K562 (cell line): ENCODE measurements around the gene ANO6. TPM values are rescaled to one million over a fixed set of nuclear protein-coding genes. Genes with fewer than 3 reads are reported as not detected.
A peak's percentile ranks its signal among the peaks of the same experiment; 100 is the strongest.

Source experiments
- BRCA1 ChIP-seq, 2 experiments: fragments of 450-650 bp in 1 of 2; sonication (generic) in 1 of 2; formaldehyde crosslinking in 1 of 2; IDR thresholded peaks; 2 replicates each; pipeline versions ENCODE4 v1.5.0 to v1.6.1; 2017 to 2020; ENCODE audit warnings: mild to moderate bottlenecking in 1 of 2, missing genetic modification reagents in 1 of 2
- EP400 ChIP-seq: fragments of 450-650 bp; IDR thresholded peaks from 2 replicates; pipeline ENCODE4 v1.6.1; 2017; ENCODE audit warnings: antibody characterized with exemption, mild to moderate bottlenecking, moderate library complexity
- ESRRB ChIP-seq: fragments of 250-450 bp; sonication (Bioruptor Pico); IDR thresholded peaks from 2 replicates; pipeline ENCODE4 v1.5.0; 2020; ENCODE audit warnings: mild to moderate bottlenecking, moderate library complexity, borderline replicate concordance
- FOXJ3 ChIP-seq: sonication (generic); formaldehyde crosslinking; IDR thresholded peaks from 2 replicates; pipeline ENCODE4 v1.4.0; 2020; ENCODE audit warnings: mild to moderate bottlenecking, missing genetic modification reagents
- FOXP1 ChIP-seq: sonication (generic); formaldehyde crosslinking; IDR thresholded peaks from 2 replicates; pipeline ENCODE4 v1.8.0; 2022; ENCODE audit warnings: mild to moderate bottlenecking, missing genetic modification reagents
- JUND ChIP-seq, 2 experiments: IDR thresholded peaks; 2 replicates in 1 of 2; 3 replicates in 1 of 2; pipeline ENCODE4 v1.6.1; 2011; ENCODE audit warnings: borderline replicate concordance in 2 of 2, low read depth in 2 of 2, low read length in 2 of 2, improper control_type of control experiment in 1 of 2, missing biosample characterization in 1 of 2, missing genetic modification characterization in 1 of 2, missing genetic modification reagents in 1 of 2
- LCOR ChIP-seq: sonication (generic); formaldehyde crosslinking; IDR thresholded peaks from 2 replicates; pipeline ENCODE4 v1.8.0; 2022; ENCODE audit warnings: mild to moderate bottlenecking, missing genetic modification reagents
- MBD2 ChIP-seq: sonication (generic); IDR thresholded peaks from 2 replicates; pipeline ENCODE4 v1.6.1; 2016; ENCODE audit warnings: low read depth, borderline replicate concordance
- NEUROD1 ChIP-seq: fragments of 150-350 bp; IDR thresholded peaks from 2 replicates; pipeline ENCODE4 v1.6.1; 2014; ENCODE audit warnings: borderline replicate concordance, low read length, low read depth; ENCODE audit not compliant: partially characterized antibody
- PURB ChIP-seq: sonication (generic); formaldehyde crosslinking; IDR thresholded peaks from 2 replicates; pipeline ENCODE4 v1.9.0; 2021; ENCODE audit warnings: low read depth, mild to moderate bottlenecking, missing genetic modification reagents
- RBM25 ChIP-seq: fragments of 200-400 bp; formaldehyde crosslinking; IDR thresholded peaks from 2 replicates; pipeline ENCODE4 v1.6.1; 2018; ENCODE audit warnings: low read length, low read depth, moderate library complexity; ENCODE audit not compliant: severe bottlenecking
- RBM39 ChIP-seq: fragments of 200-400 bp; formaldehyde crosslinking; optimal IDR thresholded peaks from 2 replicates; pipeline ENCODE3; 2018; ENCODE audit warnings: low read depth, low read length
- SRSF1 ChIP-seq: fragments of 200-400 bp; formaldehyde crosslinking; IDR thresholded peaks from 2 replicates; pipeline ENCODE4 v1.6.1; 2017; ENCODE audit warnings: mild to moderate bottlenecking, low read depth, low read length, moderate library complexity
- TFAM ChIP-seq: fragments of 250-450 bp; sonication (Bioruptor Pico); conservative IDR thresholded peaks from 2 replicates; pipeline ENCODE4 v1.5.0; 2021; ENCODE audit warnings: mild to moderate bottlenecking, moderate library complexity
- ZFP36 ChIP-seq: fragments of 150-350 bp; IDR thresholded peaks from 2 replicates; pipeline ENCODE4 v1.6.1; 2018; ENCODE audit warnings: low read length, low read depth; ENCODE audit not compliant: partially characterized antibody
- ZFX ChIP-seq: sonication (generic); formaldehyde crosslinking; IDR thresholded peaks from 2 replicates; pipeline ENCODE4 v1.8.0; 2022; ENCODE audit warnings: mild to moderate bottlenecking, missing genetic modification reagents, moderate library complexity
- ZNF146 ChIP-seq: IDR thresholded peaks from one replicate; pipeline ENCODE4 v1.6.1; 2018; ENCODE audit warnings: missing compliant biosample characterization; ENCODE audit not compliant: unreplicated experiment
- ZNF347 ChIP-seq: fragments of 450-650 bp; formaldehyde crosslinking; IDR thresholded peaks from 2 replicates; pipeline ENCODE4 v1.4.0; 2020; ENCODE audit warnings: low read depth, mild to moderate bottlenecking, moderate library complexity
- polyA plus RNA-seq, 8 experiments: library from polyadenylated mRNA; depleted of rRNA in 4 of 8; stranded (reverse) in 5 of 8; unstranded in 3 of 8; fragments of >200 nt; fragmentation: Nextera tagmentation in 2 of 8; fragmentation: Illumina TruSeq in 1 of 8; extraction: Ambion mirVana in 2 of 8; extraction: Trizol in 1 of 8; gene quantifications; 2 replicates each; pipeline versions ENCODE4 v1.2.1 to v1.2.3, GENCODE V29; 2011 to 2014; ENCODE audit warnings: inconsistent platforms in 1 of 8, missing spikeins in 1 of 8
- total RNA-seq, 7 experiments: library from RNA; depleted of rRNA in 6 of 7; stranded (reverse); fragments of >200 nt in 6 of 7; fragmentation: Illumina TruSeq in 2 of 7; extraction: Trizol in 2 of 7; gene quantifications; 2 replicates each; pipeline versions ENCODE4 v1.2.1 to v1.2.3, GENCODE V29; 2011 to 2021; ENCODE audit warnings: low replicate concordance in 1 of 7
- TF ChIP-seq, protein P1 (sequence below): fragments of 450-650 bp; IDR thresholded peaks from 2 replicates; pipeline ENCODE4 v1.6.1; 2016; ENCODE audit warnings: missing biosample characterization, missing genetic modification characterization
- TF ChIP-seq, protein P2 (sequence below): fragments of 150-350 bp; conservative IDR thresholded peaks from 2 replicates; pipeline ENCODE4 v1.6.1; 2014; ENCODE audit warnings: low read length
- TF ChIP-seq, protein P3 (sequence below): fragments of 450-650 bp; formaldehyde crosslinking; IDR thresholded peaks from 2 replicates; pipeline ENCODE4 v1.4.0; 2022; ENCODE audit warnings: missing genetic modification characterization

The ANO6 gene
- total and polyA plus RNA-seq, 9 of the 15 experiments (the other 6 are each of a cell fraction or from before 2014, with no cell fraction given) = 3.5 to 24.7 (median 20.3) TPM

DNA sequence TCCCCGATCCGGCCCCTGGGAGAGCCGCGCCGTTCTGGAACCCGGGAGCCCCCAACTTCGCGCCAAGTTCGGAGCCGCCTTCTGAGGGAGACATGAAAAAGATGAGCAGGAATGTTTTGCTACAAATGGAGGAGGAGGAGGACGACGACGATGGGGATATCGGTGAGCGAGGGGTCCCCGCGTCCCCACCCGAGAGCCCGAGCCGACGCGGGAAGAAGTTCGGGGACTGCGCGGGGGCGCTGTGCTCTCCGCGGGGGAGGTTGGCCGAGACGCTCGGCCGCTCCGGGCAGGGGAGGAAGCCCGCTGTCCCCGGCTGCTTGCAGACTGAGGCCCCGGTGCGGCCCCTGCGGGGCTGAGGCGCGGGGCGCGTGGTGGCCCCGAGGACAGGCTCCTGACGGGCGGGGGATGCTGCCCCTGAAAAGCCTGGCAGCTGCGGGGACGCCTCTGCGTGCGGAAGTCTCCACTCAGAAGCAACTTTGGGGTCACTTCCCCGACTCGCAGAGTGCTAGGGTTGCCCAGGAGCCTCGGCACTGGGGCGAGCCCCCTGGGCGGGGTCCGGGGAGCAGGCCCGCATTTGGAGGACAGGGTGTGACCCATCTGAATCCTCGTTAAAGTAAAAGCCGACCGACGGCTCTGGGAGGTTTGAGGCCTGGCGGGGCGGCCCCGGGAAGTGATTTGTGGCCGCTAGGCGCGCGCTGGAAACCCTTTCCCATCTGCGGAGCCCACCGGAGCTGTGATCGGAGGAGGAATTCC, 511 bp downstream of the ANO6 start (continued):
- TF ChIP-seq JUND (IDR thresholded peaks at IDR 0.05; ENCODE audit: borderline replicate concordance, low read depth, low read length) (no peak), JUND (tag; IDR thresholded peaks at IDR 0.05; ENCODE audit: borderline replicate concordance, low read depth, low read length) (no peak), RBM25 (no peak), RBM39 (no peak), FOXP1 (CRISPR knock-in tag) (0 out of 2 replicates have a peak, but pooled peaks have one; percentile 1), ESRRB (no peak), FOXJ3 (CRISPR knock-in tag) (no peak), PURB (no peak), LCOR (CRISPR knock-in tag) (no peak), BRCA1 (IDR thresholded peaks at IDR 0.05) (no peak), BRCA1 (CRISPR knock-in tag; IDR thresholded peaks at IDR 0.05) (no peak), SRSF1 (no peak), ZNF347 (CRISPR knock-in tag) (no peak), TFAM (no peak), ZNF146 (no peak), EP400 (no peak), ZFX (CRISPR knock-in tag) (peak; percentile 81), MBD2 (no peak), NEUROD1 (no peak), ZFP36 (no peak)
- TF ChIP-seq, protein P1, sequence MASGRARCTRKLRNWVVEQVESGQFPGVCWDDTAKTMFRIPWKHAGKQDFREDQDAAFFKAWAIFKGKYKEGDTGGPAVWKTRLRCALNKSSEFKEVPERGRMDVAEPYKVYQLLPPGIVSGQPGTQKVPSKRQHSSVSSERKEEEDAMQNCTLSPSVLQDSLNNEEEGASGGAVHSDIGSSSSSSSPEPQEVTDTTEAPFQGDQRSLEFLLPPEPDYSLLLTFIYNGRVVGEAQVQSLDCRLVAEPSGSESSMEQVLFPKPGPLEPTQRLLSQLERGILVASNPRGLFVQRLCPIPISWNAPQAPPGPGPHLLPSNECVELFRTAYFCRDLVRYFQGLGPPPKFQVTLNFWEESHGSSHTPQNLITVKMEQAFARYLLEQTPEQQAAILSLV (tag) = no peak
- TF ChIP-seq, protein P2, sequence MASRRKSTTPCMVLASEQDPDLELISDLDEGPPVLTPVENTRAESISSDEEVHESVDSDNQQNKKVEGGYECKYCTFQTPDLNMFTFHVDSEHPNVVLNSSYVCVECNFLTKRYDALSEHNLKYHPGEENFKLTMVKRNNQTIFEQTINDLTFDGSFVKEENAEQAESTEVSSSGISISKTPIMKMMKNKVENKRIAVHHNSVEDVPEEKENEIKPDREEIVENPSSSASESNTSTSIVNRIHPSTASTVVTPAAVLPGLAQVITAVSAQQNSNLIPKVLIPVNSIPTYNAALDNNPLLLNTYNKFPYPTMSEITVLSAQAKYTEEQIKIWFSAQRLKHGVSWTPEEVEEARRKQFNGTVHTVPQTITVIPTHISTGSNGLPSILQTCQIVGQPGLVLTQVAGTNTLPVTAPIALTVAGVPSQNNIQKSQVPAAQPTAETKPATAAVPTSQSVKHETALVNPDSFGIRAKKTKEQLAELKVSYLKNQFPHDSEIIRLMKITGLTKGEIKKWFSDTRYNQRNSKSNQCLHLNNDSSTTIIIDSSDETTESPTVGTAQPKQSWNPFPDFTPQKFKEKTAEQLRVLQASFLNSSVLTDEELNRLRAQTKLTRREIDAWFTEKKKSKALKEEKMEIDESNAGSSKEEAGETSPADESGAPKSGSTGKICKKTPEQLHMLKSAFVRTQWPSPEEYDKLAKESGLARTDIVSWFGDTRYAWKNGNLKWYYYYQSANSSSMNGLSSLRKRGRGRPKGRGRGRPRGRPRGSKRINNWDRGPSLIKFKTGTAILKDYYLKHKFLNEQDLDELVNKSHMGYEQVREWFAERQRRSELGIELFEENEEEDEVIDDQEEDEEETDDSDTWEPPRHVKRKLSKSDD = no peak
- TF ChIP-seq, protein P3, sequence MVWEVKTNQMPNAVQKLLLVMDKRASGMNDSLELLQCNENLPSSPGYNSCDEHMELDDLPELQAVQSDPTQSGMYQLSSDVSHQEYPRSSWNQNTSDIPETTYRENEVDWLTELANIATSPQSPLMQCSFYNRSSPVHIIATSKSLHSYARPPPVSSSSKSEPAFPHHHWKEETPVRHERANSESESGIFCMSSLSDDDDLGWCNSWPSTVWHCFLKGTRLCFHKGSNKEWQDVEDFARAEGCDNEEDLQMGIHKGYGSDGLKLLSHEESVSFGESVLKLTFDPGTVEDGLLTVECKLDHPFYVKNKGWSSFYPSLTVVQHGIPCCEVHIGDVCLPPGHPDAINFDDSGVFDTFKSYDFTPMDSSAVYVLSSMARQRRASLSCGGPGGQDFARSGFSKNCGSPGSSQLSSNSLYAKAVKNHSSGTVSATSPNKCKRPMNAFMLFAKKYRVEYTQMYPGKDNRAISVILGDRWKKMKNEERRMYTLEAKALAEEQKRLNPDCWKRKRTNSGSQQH (CRISPR knock-in tag) = no peak
